Measurements from ENCODE around the gene NXN. TPM values are rescaled to one million over a fixed set of nuclear protein-coding genes. Genes with fewer than 3 reads are reported as not detected.

Gene NXN
- polyA plus RNA-seq, 1 of the 3 experiments (the other 2 are of a cell fraction): 23.9 TPM

DNA sequence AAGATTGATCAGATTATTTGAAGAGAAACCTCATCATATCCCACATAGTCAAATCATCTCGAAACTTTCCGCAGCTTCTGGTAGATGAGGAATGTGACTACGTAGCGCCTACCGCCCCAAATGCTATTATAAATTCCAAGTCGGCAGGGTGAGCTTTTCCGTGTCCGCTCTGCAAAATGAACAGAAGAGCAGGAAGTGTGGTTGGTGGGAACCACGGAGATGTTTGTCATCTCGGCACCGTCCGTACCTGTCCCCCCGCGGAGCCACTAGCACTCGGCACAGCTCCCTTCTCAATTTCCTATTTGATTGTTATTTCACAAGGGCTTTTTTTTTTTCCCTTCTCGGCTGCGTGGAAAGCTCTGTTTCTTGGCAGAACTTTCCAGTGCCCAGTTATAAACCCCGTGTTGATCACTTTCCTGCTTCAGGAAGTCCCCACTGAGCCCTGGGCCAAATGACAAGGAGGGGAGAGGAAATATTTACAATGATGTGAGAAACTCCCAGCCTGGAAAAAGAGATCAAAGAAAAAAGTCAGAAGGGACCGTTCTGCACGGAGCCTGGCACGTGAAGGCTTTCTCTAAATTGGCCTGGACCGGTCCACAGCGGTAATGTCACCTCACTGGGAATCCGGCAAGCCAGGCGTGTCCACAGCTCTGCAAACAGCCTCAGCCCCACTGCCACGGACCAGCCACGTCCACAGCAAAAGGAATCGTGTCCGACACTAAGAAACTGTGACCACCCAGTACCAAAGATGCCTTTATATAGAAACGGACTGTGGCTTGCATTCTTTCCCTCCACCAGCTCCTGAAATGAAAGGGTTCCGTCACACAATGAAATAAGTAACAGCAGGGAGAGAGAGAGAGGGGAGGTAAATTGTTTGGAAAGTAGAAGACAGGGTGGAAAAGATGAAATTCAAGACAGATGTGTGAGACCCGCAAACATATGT, 132.4 kb downstream of the NXN start:
- no peaks in the 10 kb centered on the region for H3K9me3 ChIP-seq
- no peaks in the 10 kb centered on the region for H3K9me2 ChIP-seq
- no peak for DNase-seq
- no peak overlapping the region for H3K4me2 ChIP-seq
- TF ChIP-seq MEF2A (IDR thresholded peaks at IDR 0.05; ENCODE audit: borderline replicate concordance, low read depth) (no peak), EP300 (IDR thresholded peaks at IDR 0.05; ENCODE audit: borderline replicate concordance in 1 of 2, low read depth in 1 of 2, low read length in 1 of 2) (no peak), TAF1 (IDR thresholded peaks at IDR 0.05; ENCODE audit: borderline replicate concordance, low read depth, low read length) (no peak), ELF1 (IDR thresholded peaks at IDR 0.05) (no peak), YY1 (IDR thresholded peaks at IDR 0.05; ENCODE audit: low read depth) (no peak), JUND (IDR thresholded peaks at IDR 0.05) (no peak), TCF12 (IDR thresholded peaks at IDR 0.05) (no peak), SIN3A (IDR thresholded peaks at IDR 0.05; ENCODE audit: borderline replicate concordance, low read depth, low read length) (no peak), RAD21 (IDR thresholded peaks at IDR 0.05; ENCODE audit: low read length) (no peak), POLR2AphosphoS5 (IDR thresholded peaks at IDR 0.05; ENCODE audit: low read depth, low read length) (no peak), FOXM1 (IDR thresholded peaks at IDR 0.05; ENCODE audit: low read depth) (no peak)
- TF ChIP-seq, protein P1, sequence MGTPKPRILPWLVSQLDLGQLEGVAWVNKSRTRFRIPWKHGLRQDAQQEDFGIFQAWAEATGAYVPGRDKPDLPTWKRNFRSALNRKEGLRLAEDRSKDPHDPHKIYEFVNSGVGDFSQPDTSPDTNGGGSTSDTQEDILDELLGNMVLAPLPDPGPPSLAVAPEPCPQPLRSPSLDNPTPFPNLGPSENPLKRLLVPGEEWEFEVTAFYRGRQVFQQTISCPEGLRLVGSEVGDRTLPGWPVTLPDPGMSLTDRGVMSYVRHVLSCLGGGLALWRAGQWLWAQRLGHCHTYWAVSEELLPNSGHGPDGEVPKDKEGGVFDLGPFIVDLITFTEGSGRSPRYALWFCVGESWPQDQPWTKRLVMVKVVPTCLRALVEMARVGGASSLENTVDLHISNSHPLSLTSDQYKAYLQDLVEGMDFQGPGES (IDR thresholded peaks at IDR 0.05; ENCODE audit: low read depth, low read length): no peak
- TF ChIP-seq, protein P2, sequence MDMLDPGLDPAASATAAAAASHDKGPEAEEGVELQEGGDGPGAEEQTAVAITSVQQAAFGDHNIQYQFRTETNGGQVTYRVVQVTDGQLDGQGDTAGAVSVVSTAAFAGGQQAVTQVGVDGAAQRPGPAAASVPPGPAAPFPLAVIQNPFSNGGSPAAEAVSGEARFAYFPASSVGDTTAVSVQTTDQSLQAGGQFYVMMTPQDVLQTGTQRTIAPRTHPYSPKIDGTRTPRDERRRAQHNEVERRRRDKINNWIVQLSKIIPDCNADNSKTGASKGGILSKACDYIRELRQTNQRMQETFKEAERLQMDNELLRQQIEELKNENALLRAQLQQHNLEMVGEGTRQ (IDR thresholded peaks at IDR 0.05; ENCODE audit: borderline replicate concordance, low read depth, low read length): no peak
- TF ChIP-seq, protein P3, sequence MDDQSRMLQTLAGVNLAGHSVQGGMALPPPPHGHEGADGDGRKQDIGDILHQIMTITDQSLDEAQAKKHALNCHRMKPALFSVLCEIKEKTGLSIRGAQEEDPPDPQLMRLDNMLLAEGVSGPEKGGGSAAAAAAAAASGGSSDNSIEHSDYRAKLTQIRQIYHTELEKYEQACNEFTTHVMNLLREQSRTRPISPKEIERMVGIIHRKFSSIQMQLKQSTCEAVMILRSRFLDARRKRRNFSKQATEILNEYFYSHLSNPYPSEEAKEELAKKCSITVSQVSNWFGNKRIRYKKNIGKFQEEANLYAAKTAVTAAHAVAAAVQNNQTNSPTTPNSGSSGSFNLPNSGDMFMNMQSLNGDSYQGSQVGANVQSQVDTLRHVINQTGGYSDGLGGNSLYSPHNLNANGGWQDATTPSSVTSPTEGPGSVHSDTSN (IDR thresholded peaks at IDR 0.05): no peak
- TF ChIP-seq, protein P4, sequence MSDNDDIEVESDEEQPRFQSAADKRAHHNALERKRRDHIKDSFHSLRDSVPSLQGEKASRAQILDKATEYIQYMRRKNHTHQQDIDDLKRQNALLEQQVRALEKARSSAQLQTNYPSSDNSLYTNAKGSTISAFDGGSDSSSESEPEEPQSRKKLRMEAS (IDR thresholded peaks at IDR 0.05; ENCODE audit: low read depth): no peak
- 60% methylated on average over 32 of the region's 32 CpGs for WGBS (ENCODE audit: low lambda C conversion rate)
- no peak overlapping the region for H2AFZ ChIP-seq (ENCODE audit: low read depth)
- H3K4me1 ChIP-seq (ENCODE audit: control insufficient read depth in 1 of 2, insufficient read depth in 2 of 2, low read depth in 1 of 2, low read length in 1 of 2): no peaks in the 10 kb centered on the region; a peak in 1 of 4 replicates
- ChIA-PET CTCF (interaction anchor here (0.8 to 1.2 kb wide), 3 partner anchors 10 to 150 kb away, joined by 3 read pairs; partner anchors contain the start of gene TIMM22), POLR2A (interaction anchor here (0.6 kb wide), 1 partner anchor 237 kb away, joined by 5 read pairs; no protein-coding TSS in a partner anchor)
- no peaks in the 10 kb centered on the region for H4K20me1 ChIP-seq (ENCODE audit: insufficient read depth)
- H3K79me2 ChIP-seq (ENCODE audit: insufficient read depth): no peaks in the 10 kb centered on the region; the same call in 1 of the 2 replicates
- no peaks in the 10 kb centered on the region for H3F3A ChIP-seq (replicated peaks; ENCODE audit: insufficient read depth)
- no peak overlapping the region for H3K4me3 ChIP-seq (ENCODE audit: low read depth in 2 of 2, low read length in 1 of 2)
- no peaks in the 10 kb centered on the region for H3K36me3 ChIP-seq (replicated peaks in 1 of 2; ENCODE audit: control insufficient read depth in 1 of 2, insufficient read depth in 2 of 2, low read length in 1 of 2)
- no peak overlapping the region for H3K9ac ChIP-seq
- no peak overlapping the region for H3K27ac ChIP-seq (ENCODE audit: low read depth in 2 of 2, low read length in 1 of 2)
- H3K27me3 ChIP-seq (ENCODE audit: insufficient read depth): peaks cover 90% of the 10 kb centered on the region
